ENCODE measurements around the gene ZYG11A. TPM values are rescaled to one million over a fixed set of nuclear protein-coding genes. Genes with fewer than 3 reads are reported as not detected.
"Not testable (repeated sequence)": the region's sequence is repeated elsewhere in the genome, so short reads cannot be mapped to it uniquely, and the experiment has no call there.

Gene ZYG11A
- total RNA-seq, 8 experiments from 2014 or later = 0.05 to 4.0 (median 1.2) TPM

DNA sequence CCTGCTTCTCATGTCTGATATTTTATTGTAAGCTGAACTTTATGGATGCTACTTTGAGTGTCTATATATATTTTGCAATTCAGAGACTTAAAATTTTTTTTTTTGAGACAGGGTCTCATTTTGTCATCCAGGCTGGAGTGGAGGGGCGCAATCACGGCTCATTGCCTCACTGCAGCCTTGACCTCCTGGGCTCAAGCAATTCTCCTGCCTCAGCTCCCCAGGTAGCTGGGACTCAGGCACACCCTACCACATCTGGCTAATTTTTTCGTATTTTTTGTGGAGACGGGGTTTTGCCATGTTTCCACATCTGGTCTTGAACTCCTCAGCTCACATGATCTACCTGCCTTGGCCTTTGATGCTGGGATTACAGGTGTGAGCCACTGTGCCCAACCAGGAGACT, 8.4 kb downstream of the ZYG11A start:
- in situ Hi-C loops (cut with MboI; ENCODE audit: low pct_unique_long_range_greater_than_20kb in 2 of 9, low sequenced_read_pairs in 9 of 9, unreplicated experiment in 9 of 9) = no loop called here

DNA sequence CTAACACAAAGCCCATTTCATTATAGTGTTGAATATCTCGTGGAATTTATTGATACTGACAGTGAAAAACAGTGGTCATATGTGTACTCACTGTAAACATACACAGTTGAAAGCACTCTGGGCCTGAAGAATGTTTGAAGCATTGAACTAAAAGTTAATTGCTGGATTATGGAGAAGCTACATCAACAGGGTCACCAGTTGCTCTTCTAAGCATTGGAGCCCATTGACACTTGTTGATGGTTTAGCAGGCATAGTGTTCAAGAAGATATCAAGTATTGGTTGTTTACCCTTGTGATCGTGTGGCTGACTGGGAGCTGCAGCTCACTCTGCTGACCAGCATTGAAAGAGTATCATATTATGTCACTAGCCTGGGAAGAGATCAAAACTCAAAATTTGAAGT, 10.3 kb downstream of the ZYG11A start:
- ATAC-seq (replicated peaks in 6 of 8) = no peak
- in situ Hi-C loops (cut with MboI; ENCODE audit: low pct_unique_long_range_greater_than_20kb in 2 of 9, low sequenced_read_pairs in 9 of 9, unreplicated experiment in 9 of 9) = no loop called here
- WGBS, 10 experiments = 0 to 89% (median 63%) methylated on average over 1 to 2 of the region's 2 CpGs; no CpG with 5 or more reads in 3 of the 10 experiments
- H3K4me1 ChIP-seq (replicated peaks in 1 of 2) = no peaks in the 10 kb centered on the region
- no peak overlapping the region for H3K27ac ChIP-seq
- H3K4me3 ChIP-seq = no peak overlapping the region

More for the DNA sequence above, 8.4 kb downstream of the ZYG11A start:
- H3K27ac ChIP-seq = no peak overlapping the region
- H3K4me3 ChIP-seq = no peak overlapping the region
- H3K4me1 ChIP-seq (replicated peaks in 1 of 2) = no peaks in the 10 kb centered on the region
- no peak for ATAC-seq (replicated peaks in 6 of 8)
- 18 to 100% (median 85%) methylated on average over 1 to 4 of the region's 4 CpGs for WGBS, 10 experiments

DNA sequence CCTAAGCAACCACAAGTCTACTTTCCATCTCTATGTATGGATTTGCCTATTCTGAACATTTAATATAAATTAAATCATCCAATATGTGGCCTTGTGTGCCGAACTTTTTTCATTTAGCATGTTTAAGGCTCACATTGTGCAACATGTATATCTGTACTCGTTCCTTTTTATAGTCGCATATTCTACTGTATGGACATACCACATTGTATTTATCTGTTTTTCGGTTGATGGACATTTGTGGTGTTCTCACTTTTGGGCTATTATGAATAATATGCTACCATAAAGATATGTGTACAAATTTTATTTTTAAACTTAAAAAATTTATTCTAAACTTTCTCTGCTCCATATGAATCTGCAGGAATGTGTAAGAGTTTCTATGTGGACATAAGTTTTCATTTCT, 13.0 kb downstream of the ZYG11A start:
- no peaks in the 10 kb centered on the region for H3K4me1 ChIP-seq (replicated peaks in 1 of 2)
- no peak overlapping the region for H3K27ac ChIP-seq
- in situ Hi-C loops (cut with MboI; ENCODE audit: low pct_unique_long_range_greater_than_20kb in 2 of 9, low sequenced_read_pairs in 9 of 9, unreplicated experiment in 9 of 9) = no loop called here
- 56 to 98% (median 87%) methylated on average over 4 of the region's 4 CpGs for WGBS, 10 experiments
- ATAC-seq (replicated peaks in 6 of 8) = no peak
- no peak overlapping the region for H3K4me3 ChIP-seq

GRCh38 chr1:52856026-52856425, 13.5 kb downstream of the ZYG11A start:
- Histone ChIP-seq H3K4me3 (no peak overlapping the region), H3K27ac (no peak overlapping the region), H3K4me1 (replicated peaks in 1 of 2) (no peaks in the 10 kb centered on the region)
- ATAC-seq (replicated peaks in 6 of 8) = no peak
- in situ Hi-C loops (cut with MboI; ENCODE audit: low pct_unique_long_range_greater_than_20kb in 2 of 9, low sequenced_read_pairs in 9 of 9, unreplicated experiment in 9 of 9) = no loop called here
- 63 to 100% (median 90%) methylated on average over 1 to 4 of the region's 4 CpGs; no CpG with 5 or more reads in 2 of the 10 experiments for WGBS, 10 experiments

- no peaks in the 10 kb centered on the region for H3K4me1 ChIP-seq (replicated peaks in 1 of 2)
- H3K27ac ChIP-seq = no peak overlapping the region
- no peak overlapping the region for H3K4me3 ChIP-seq
- 39 to 92% (median 73%) methylated on average over 1 to 4 of the region's 4 CpGs for WGBS, 10 experiments
- in situ Hi-C loops (cut with MboI; ENCODE audit: low pct_unique_long_range_greater_than_20kb in 2 of 9, low sequenced_read_pairs in 9 of 9, unreplicated experiment in 9 of 9) = no loop called here
- ATAC-seq (replicated peaks in 6 of 8) = no peak
Observed at GRCh38 chr1:52857443-52857842, 14.9 kb downstream of the ZYG11A start.

DNA sequence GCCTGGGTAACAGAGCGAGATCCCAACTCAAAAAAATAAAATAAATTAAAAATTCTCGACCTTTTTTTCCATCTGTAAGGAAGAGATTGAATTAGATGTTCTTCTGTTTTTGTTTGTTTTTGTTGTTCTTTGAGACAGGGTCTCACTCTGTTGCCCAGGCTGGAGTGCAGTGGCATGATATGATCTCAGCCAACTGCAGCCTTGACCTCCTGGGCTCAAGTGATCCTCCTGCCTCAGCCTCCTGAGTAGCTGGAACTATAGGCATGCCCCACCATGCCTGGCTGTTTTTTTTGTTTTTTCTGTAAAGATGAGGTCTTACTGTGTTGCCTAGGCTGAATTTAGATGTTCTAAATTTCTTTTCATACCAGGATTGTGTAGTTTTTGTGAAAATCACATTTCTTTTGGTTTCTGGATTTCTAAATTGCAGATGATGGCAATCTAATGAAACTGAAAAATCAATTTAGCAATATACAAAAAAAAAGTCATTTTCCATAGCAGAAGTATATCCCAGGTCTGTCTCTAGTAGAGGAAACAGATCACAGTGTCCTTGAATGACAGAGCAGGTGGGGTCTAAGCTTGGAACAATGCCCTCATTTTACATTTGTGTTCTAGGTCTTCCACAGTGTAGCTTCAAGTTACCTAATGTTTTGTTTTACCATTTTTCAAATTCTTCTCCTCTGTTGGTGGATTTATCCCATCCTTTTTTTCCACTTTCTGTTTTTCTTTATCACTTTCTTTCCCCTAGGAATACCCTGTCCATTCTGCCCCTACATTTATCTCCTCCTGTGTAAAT, 20.3 kb downstream of the ZYG11A start:
- no peak for ATAC-seq (replicated peaks in 6 of 8)
- Histone ChIP-seq H3K4me1 (replicated peaks in 1 of 2) (no peaks in the 10 kb centered on the region), H3K27ac (no peak overlapping the region), H3K4me3 (no peak overlapping the region)
- 50 to 100% (median 86%) methylated on average over 1 to 2 of the region's 2 CpGs; no CpG with 5 or more reads in 5 of the 10 experiments for WGBS, 10 experiments
- in situ Hi-C loops (cut with MboI; ENCODE audit: low pct_unique_long_range_greater_than_20kb in 2 of 9, low sequenced_read_pairs in 9 of 9, unreplicated experiment in 9 of 9) = no loop called here

DNA sequence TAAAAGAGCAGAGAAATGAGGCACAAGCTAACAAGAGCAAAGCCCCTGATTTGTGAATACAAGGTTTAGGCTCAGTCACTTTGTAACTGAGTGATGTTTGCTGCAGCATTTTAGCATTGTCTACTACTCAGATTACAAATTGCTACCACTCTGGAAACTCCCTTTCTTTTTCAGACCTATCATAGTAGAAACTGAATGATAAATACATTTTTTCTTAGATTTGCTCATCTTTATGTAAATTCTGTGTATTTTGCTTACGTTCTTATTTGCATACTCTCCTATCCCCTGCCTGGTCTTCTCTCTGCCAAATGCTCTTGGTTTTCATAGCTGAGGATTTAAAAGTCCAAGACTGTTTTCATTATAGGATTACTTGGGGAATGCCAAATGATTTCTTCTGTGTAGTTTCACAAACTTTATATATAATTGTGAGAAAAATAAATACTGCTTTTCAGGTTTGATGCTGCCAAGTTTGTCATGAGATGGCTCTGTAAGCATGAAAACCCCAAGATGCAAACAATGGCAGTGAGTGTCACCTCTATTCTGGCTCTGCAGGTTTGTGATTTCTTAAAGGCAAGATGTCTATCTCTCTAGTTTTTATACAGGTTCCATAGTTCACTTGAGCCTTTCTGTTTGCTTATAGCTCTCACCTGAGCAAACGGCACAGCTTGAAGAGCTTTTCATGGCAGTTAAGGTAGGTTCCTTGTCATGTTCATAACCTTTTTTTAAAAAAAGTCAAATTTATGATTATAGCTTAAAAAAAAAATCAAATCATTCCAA, 24.7 kb downstream of the ZYG11A start:
- in situ Hi-C loops (cut with MboI; ENCODE audit: low pct_unique_long_range_greater_than_20kb in 2 of 9, low sequenced_read_pairs in 9 of 9, unreplicated experiment in 9 of 9) = no loop called here
- Histone ChIP-seq H3K4me1 (replicated peaks in 1 of 2) (no peaks in the 10 kb centered on the region), H3K27ac (no peak overlapping the region), H3K4me3 (no peak overlapping the region)
- ATAC-seq (replicated peaks in 6 of 8) = peak in 3 of 8 experiments; percentile 87 to 99 (median 98)
- 0 to 100% (median 76%) methylated on average over 1 to 2 of the region's 2 CpGs for WGBS, 10 experiments

- H3K27ac ChIP-seq; ATAC-seq (replicated peaks in 6 of 8); H3K4me3 ChIP-seq; in situ Hi-C loops (cut with MboI; ENCODE audit: low pct_unique_long_range_greater_than_20kb in 2 of 9, low sequenced_read_pairs in 9 of 9, unreplicated experiment in 9 of 9); H3K4me1 ChIP-seq (replicated peaks in 1 of 2): not testable (repeated sequence)
- no CpG with 5 or more reads among the region's 29 CpGs for WGBS, 10 experiments
Observed at GRCh38 chr1:52869727-52870126, 27.2 kb downstream of the ZYG11A start.

DNA sequence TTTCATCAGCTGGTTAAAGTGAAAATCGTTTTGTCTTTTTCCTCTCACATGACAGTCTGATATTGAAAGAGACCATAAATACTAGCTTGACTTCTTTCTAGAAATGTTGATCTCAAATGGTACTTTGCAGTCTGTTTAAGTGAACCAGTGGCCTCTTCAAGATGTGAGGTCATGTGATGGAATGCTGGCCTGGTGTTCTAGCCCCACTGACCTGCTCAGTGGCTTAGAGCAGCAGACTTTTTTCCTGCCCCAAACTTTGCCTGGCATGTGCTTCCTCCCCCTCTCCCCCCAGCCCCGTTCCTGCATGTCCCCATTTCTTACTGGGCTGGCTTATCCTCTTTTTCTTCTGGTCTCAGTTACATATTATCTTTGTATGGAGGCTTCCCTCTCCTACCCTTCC, 34.3 kb downstream of the ZYG11A start:
- Histone ChIP-seq H3K27ac (no peak overlapping the region), H3K4me3 (no peak overlapping the region), H3K4me1 (replicated peaks in 1 of 2) (peaks cover 0 to 2% of the 10 kb centered on the region in 2 donors)
- no peak for ATAC-seq (replicated peaks in 6 of 8)
- WGBS, 10 experiments = 40 to 86% (median 50%) methylated on average over 1 to 2 of the region's 2 CpGs; no CpG with 5 or more reads in 4 of the 10 experiments
- in situ Hi-C loops (cut with MboI; ENCODE audit: low pct_unique_long_range_greater_than_20kb in 2 of 9, low sequenced_read_pairs in 9 of 9, unreplicated experiment in 9 of 9) = no loop called here

DNA sequence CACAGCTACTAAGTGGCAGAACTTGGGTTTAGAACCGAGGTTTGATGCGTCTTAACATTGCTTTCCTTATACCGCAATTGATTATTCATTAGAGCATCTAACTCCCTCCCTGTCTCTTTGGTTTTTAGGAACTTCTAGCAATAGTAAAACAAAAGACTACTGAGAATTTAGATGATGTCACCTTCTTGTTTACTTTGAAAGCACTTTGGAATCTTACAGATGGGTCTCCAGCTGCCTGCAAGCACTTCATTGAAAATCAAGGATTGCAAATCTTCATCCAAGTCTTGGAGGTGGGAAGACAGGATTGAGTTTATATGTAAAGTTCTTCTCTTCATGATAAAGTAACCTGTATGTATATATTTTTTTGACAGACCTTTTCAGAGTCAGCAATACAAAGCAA, 35.0 kb downstream of the ZYG11A start:
- H3K27ac ChIP-seq = no peak overlapping the region
- no peak for ATAC-seq (replicated peaks in 6 of 8)
- WGBS, 10 experiments = 83 to 94% (median 91%) methylated on average over 2 to 3 of the region's 3 CpGs
- in situ Hi-C loops (cut with MboI; ENCODE audit: low pct_unique_long_range_greater_than_20kb in 2 of 9, low sequenced_read_pairs in 9 of 9, unreplicated experiment in 9 of 9) = no loop called here
- peaks cover 0 to 2% of the 10 kb centered on the region in 2 donors for H3K4me1 ChIP-seq (replicated peaks in 1 of 2)
- no peak overlapping the region for H3K4me3 ChIP-seq

GRCh38 chr1:52880206-52880605, 37.6 kb downstream of the ZYG11A start:
- in situ Hi-C loops (cut with MboI; ENCODE audit: low pct_unique_long_range_greater_than_20kb in 2 of 9, low sequenced_read_pairs in 9 of 9, unreplicated experiment in 9 of 9) = no loop called here
- no peak overlapping the region for H3K4me3 ChIP-seq
- H3K27ac ChIP-seq = no peak overlapping the region
- no peak for ATAC-seq (replicated peaks in 6 of 8)
- WGBS, 10 experiments = 80 to 100% (median 100%) methylated on average over 1 to 2 of the region's 2 CpGs; no CpG with 5 or more reads in 3 of the 10 experiments
- peaks cover 0 to 2% of the 10 kb centered on the region in 2 donors for H3K4me1 ChIP-seq (replicated peaks in 1 of 2)

- WGBS, 10 experiments = 38 to 100% (median 87%) methylated on average over 1 to 4 of the region's 4 CpGs
- ATAC-seq (replicated peaks in 6 of 8) = no peak
- Histone ChIP-seq H3K4me3 (no peak overlapping the region), H3K4me1 (replicated peaks in 1 of 2) (no peaks in the 10 kb centered on the region), H3K27ac (no peak overlapping the region)
- in situ Hi-C loops (cut with MboI; ENCODE audit: low pct_unique_long_range_greater_than_20kb in 2 of 9, low sequenced_read_pairs in 9 of 9, unreplicated experiment in 9 of 9) = no loop called here
Observed at GRCh38 chr1:52887483-52887882, 44.9 kb downstream of the ZYG11A start.

GRCh38 chr1:52892424-52893215, 50.1 kb downstream of the ZYG11A start:
- 56 to 100% (median 100%) methylated on average over 1 to 5 of the region's 5 CpGs; no CpG with 5 or more reads in 1 of the 10 experiments for WGBS, 10 experiments
- in situ Hi-C loops (cut with MboI; ENCODE audit: low pct_unique_long_range_greater_than_20kb in 2 of 9, low sequenced_read_pairs in 9 of 9, unreplicated experiment in 9 of 9) = no loop called here
- no peak overlapping the region for H3K27ac ChIP-seq
- H3K4me1 ChIP-seq (replicated peaks in 1 of 2) = no peaks in the 10 kb centered on the region
- no peak overlapping the region for H3K4me3 ChIP-seq
- no peak for ATAC-seq (replicated peaks in 6 of 8)

Measured in motor neuron (in vitro differentiated cells).